Measurements from ENCODE around the gene ZNF697.

GRCh38 chr1:119679223-119679622 lies 31.2 kb upstream of the ZNF697 start:
- TF ChIP-seq, protein P1, sequence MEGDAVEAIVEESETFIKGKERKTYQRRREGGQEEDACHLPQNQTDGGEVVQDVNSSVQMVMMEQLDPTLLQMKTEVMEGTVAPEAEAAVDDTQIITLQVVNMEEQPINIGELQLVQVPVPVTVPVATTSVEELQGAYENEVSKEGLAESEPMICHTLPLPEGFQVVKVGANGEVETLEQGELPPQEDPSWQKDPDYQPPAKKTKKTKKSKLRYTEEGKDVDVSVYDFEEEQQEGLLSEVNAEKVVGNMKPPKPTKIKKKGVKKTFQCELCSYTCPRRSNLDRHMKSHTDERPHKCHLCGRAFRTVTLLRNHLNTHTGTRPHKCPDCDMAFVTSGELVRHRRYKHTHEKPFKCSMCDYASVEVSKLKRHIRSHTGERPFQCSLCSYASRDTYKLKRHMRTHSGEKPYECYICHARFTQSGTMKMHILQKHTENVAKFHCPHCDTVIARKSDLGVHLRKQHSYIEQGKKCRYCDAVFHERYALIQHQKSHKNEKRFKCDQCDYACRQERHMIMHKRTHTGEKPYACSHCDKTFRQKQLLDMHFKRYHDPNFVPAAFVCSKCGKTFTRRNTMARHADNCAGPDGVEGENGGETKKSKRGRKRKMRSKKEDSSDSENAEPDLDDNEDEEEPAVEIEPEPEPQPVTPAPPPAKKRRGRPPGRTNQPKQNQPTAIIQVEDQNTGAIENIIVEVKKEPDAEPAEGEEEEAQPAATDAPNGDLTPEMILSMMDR (IDR thresholded peaks at IDR 0.05): no peak
- no peak for TF ChIP-seq IRF2 (CRISPR knock-in tag; IDR thresholded peaks at IDR 0.05; ENCODE audit: borderline replicate concordance, low read depth)
- no peak for TF ChIP-seq TEAD4 (CRISPR knock-in tag; IDR thresholded peaks at IDR 0.05)
- no peak for TF ChIP-seq NR2C2 (CRISPR knock-in tag; IDR thresholded peaks at IDR 0.05)
